Loucy (cell line): ENCODE measurements around the gene HIVEP1.

Experiments
- CTCF ChIP-seq: fragments of 200-600 bp; sonication (generic); conservative IDR thresholded peaks from 2 replicates; pipeline ENCODE4 v1.5.1; 2014; ENCODE audit warnings: mild to moderate bottlenecking, antibody characterized with exemption, low read length
- EZH2phosphoT487 ChIP-seq: fragments of 200-600 bp; IDR thresholded peaks from 2 replicates; pipeline ENCODE4 v1.6.1; 2018; ENCODE audit warnings: antibody characterized with exemption, mild to moderate bottlenecking, moderate library complexity, borderline replicate concordance

- TF ChIP-seq CTCF = no peak
- TF ChIP-seq EZH2phosphoT487 = no peak
Observed at GRCh38 chr6:12116264-12116800, 104.2 kb downstream of the HIVEP1 start.
